ENCODE data around the gene BMP6.

DNA sequence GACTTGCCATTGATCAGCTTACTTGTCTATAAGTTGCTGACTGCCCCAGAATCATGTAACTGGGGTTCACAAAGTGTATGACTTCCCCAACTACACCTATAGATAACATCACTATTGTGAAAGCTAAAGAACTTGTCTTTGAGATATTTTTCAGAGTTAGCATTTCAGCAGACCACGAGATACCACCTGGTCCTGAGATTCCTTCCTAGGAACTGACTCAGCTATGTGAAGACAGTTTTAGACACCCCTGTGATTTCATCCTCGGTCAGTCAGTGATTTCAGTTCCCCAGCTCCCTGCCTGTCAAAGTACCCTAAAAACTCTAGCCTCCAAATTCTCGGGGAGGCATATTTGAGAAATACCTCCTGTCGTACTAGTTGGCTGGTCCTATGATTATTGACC, 122.3 kb downstream of the BMP6 start:
- TF ChIP-seq, protein P1, sequence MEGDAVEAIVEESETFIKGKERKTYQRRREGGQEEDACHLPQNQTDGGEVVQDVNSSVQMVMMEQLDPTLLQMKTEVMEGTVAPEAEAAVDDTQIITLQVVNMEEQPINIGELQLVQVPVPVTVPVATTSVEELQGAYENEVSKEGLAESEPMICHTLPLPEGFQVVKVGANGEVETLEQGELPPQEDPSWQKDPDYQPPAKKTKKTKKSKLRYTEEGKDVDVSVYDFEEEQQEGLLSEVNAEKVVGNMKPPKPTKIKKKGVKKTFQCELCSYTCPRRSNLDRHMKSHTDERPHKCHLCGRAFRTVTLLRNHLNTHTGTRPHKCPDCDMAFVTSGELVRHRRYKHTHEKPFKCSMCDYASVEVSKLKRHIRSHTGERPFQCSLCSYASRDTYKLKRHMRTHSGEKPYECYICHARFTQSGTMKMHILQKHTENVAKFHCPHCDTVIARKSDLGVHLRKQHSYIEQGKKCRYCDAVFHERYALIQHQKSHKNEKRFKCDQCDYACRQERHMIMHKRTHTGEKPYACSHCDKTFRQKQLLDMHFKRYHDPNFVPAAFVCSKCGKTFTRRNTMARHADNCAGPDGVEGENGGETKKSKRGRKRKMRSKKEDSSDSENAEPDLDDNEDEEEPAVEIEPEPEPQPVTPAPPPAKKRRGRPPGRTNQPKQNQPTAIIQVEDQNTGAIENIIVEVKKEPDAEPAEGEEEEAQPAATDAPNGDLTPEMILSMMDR (IDR thresholded peaks at IDR 0.05), result no peak
- TF ChIP-seq POLR2A (IDR thresholded peaks at IDR 0.05), result no peak

Measured in heart left ventricle (tissue), 13 donors.